Skeletal muscle tissue (tissue), 4 donors: Measurements from ENCODE around the gene FXYD6. TPM values are rescaled to one million over a fixed set of nuclear protein-coding genes. Genes with fewer than 3 reads are reported as not detected.

Experiments
- H3K27ac ChIP-seq: one replicate; pipeline ENCODE4 v1.7.0; 2013; ENCODE audit warnings: mild to moderate bottlenecking, low read depth, low read length, inconsistent platforms
- H3K27me3 ChIP-seq, 3 donors: one replicate each; pipeline ENCODE4 v1.7.0; 2013; ENCODE audit warnings: low read length in 3 of 3; ENCODE audit not compliant: control insufficient read depth in 3 of 3, insufficient read depth in 3 of 3
- H3K36me3 ChIP-seq, 3 donors: one replicate each; pipeline ENCODE4 v1.7.0; 2013; ENCODE audit warnings: low read length in 3 of 3; ENCODE audit not compliant: control insufficient read depth in 3 of 3, insufficient read depth in 3 of 3
- H3K4me1 ChIP-seq, 3 donors: one replicate each; pipeline ENCODE4 v1.7.0; 2013; ENCODE audit warnings: low read length in 3 of 3, mild to moderate bottlenecking in 3 of 3; ENCODE audit not compliant: control insufficient read depth in 3 of 3, insufficient read depth in 3 of 3
- H3K4me3 ChIP-seq, 3 donors: one replicate each; pipeline ENCODE4 v1.7.0; 2013; ENCODE audit warnings: low read length in 3 of 3
- H3K9ac ChIP-seq, 3 donors: one replicate each; pipeline ENCODE4 v1.7.0; 2013; ENCODE audit warnings: low read length in 3 of 3, mild to moderate bottlenecking in 3 of 3, moderate library complexity in 2 of 3, low read depth in 1 of 3
- H3K9me3 ChIP-seq, 3 donors: one replicate each; pipeline ENCODE4 v1.7.0; 2013; ENCODE audit warnings: low read length in 3 of 3; ENCODE audit not compliant: control insufficient read depth in 3 of 3
- total RNA-seq: library from RNA; depleted of rRNA; stranded (reverse); fragments of >200 nt; gene quantifications from one replicate; pipeline ENCODE4 v1.2.3, GENCODE V29; 2014
- donor health status: Osteomylitis.

The FXYD6 gene
- total RNA-seq, 1 donor from 2014 or later = 23.5 TPM

- no peaks in the 10 kb centered on the region for H3K27me3 ChIP-seq
- H3K9me3 ChIP-seq = no peaks in the 10 kb centered on the region
- no peak overlapping the region for H3K4me3 ChIP-seq
- H3K27ac ChIP-seq = no peak overlapping the region
- H3K9ac ChIP-seq = no peak overlapping the region
- peaks cover 16 to 41% (median 34%) of the 10 kb centered on the region in 3 donors for H3K4me1 ChIP-seq
- H3K36me3 ChIP-seq = no peaks in the 10 kb centered on the region
These were observed 48.6 kb downstream of the FXYD6 start for GRCh38 chr11:117827521-117828511.

DNA sequence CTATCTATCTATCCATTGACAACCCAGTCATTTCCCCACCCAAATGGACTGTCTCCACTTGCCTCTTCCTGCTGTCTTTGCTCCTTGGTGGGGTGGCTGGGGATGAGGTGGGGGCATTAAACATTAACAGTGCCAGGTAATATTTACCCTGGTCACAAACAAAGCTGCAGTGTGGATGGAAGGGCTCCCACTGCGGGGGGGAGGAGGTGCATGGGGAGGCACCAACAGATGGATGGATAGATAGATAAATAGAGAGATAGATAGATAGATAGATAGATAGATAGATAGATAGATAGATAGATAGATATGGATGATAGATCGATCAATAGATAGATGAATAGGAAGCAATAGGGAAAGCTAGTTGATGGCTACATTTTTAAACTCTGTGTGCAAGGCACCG, 49.6 kb downstream of the FXYD6 start:
- Histone ChIP-seq H3K9me3 (no peaks in the 10 kb centered on the region), H3K27me3 (no peaks in the 10 kb centered on the region), H3K36me3 (no peaks in the 10 kb centered on the region), H3K4me3 (no peak overlapping the region), H3K9ac (no peak overlapping the region), H3K4me1 (peaks cover 16 to 37% (median 33%) of the 10 kb centered on the region in 3 donors), H3K27ac (no peak overlapping the region)

- Histone ChIP-seq H3K36me3 (no peaks in the 10 kb centered on the region), H3K27me3 (no peaks in the 10 kb centered on the region), H3K4me1 (peaks cover 16 to 34% (median 31%) of the 10 kb centered on the region in 3 donors), H3K9ac (no peak overlapping the region), H3K9me3 (no peaks in the 10 kb centered on the region), H3K27ac (no peak overlapping the region), H3K4me3 (no peak overlapping the region)
These were observed 50.3 kb downstream of the FXYD6 start for GRCh38 chr11:117826190-117826570.

DNA sequence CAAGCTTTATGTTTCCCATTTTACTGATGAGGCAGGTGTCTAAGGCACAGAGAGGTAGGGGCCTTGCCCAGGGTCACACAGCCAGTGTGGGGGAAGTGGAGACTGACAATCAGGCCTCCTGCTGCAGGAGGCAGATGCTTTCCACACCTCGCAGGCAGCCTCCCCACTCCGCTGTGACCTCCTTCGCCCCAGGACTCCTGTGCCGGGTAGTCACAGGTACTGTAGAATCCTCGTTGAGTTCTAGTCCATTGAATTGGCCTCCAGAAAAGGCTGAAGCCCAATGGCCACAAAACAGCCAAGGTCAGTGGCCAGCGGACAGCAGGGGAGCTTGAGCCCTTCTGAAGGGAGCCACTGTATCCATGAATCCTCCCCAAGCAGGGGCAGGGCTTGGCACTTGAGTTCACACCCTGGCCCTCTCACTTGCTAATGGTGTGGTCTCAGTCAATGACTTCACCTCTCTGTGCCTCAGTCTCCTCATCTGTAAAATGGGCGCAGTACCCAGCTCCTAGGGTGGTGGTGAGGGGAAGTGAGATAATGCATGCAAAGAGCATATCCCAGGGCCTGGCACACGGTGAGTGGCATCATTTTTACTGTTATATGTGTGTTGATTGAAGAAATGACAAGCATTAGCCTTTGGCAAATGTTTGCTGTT, 50.8 kb downstream of the FXYD6 start:
- Histone ChIP-seq H3K27ac (no peak overlapping the region), H3K9ac (no peak overlapping the region), H3K4me1 (peaks cover 16 to 34% (median 28%) of the 10 kb centered on the region in 3 donors)

DNA sequence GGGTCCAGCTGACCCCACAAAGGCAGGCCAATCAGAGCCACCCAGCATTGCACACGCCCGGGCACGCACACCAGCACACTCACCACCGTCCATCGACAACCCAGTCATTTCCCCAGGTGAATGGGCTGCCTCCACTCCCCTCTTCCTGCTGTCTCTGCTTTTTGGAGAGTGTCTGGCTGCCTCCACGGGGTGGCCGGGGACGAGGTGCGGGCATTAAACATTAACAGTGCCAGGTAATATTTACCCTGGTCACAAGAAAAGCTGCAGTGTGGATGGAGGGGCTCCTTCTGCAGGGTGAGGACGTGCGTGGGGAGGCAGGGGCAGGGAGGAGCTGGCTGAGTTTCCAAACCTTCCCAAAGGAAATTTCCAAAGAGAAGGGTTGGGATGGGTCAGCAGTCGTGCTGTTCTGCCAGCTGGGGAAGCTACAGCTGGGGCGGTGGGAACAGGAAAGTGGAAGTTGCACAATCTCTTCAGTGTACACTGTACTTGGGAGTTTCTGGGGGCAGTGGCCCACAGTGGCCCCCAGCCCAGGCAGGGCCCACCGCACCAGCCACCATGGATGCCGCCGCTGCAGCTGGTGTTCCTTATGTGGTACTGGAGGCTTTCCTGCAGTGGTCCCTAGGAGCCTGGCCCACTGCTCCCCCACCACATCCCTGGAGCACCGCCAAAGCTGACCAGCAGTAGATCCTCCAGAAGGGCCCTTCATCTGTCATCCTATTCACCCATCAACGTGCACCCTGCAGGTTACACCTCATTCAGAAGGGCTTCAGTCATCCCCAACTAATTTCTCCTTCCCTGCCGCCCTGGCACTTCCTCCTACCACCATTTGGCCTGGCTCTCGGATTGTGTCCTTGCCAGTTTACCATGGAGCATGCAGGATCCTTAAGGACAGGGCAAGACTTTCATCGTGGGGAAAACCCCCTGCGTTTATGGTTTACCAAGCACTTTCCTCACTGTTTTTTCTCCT, 51.6 kb downstream of the FXYD6 start, which contains the start of gene FXYD2:
TSS of gene FXYD2 (minus strand) at position 174 of the 967 bp plus-strand sequence. CDS start at position 108, 66 bp downstream.
- Histone ChIP-seq H3K36me3 (no peaks in the 10 kb centered on the region), H3K9ac (peak within 1 kb of the TSS in 2 of 3 donors; percentile 33 to 62), H3K4me1 (peaks cover 16 to 34% (median 28%) of the 10 kb centered on the region in 3 donors), H3K27ac (peak within 1 kb of the TSS; percentile 73), H3K9me3 (no peaks in the 10 kb centered on the region), H3K27me3 (no peaks in the 10 kb centered on the region), H3K4me3 (peak within 1 kb of the TSS in 1 of 3 donors; percentile 13)

More for the DNA sequence above, 50.8 kb downstream of the FXYD6 start:
- no peaks in the 10 kb centered on the region for H3K36me3 ChIP-seq
- H3K9me3 ChIP-seq = no peaks in the 10 kb centered on the region
- no peaks in the 10 kb centered on the region for H3K27me3 ChIP-seq
- no peak overlapping the region for H3K4me3 ChIP-seq

GRCh38 chr11:117823946-117824420, 52.5 kb downstream of the FXYD6 start:
- H3K9ac ChIP-seq = peak overlapping the region in 2 of 3 donors; percentile 33 to 62
- no peak overlapping the region for H3K4me3 ChIP-seq
- no peaks in the 10 kb centered on the region for H3K27me3 ChIP-seq
- peak overlapping the region; percentile 73 for H3K27ac ChIP-seq
- no peaks in the 10 kb centered on the region for H3K36me3 ChIP-seq
- no peaks in the 10 kb centered on the region for H3K9me3 ChIP-seq
- peaks cover 19 to 32% (median 27%) of the 10 kb centered on the region in 3 donors for H3K4me1 ChIP-seq

GRCh38 chr11:117823294-117823945, 53.0 kb downstream of the FXYD6 start:
- H3K4me1 ChIP-seq = peaks cover 16 to 26% (median 25%) of the 10 kb centered on the region in 3 donors
- H3K9me3 ChIP-seq = no peaks in the 10 kb centered on the region
- no peaks in the 10 kb centered on the region for H3K36me3 ChIP-seq
- no peak overlapping the region for H3K4me3 ChIP-seq
- H3K9ac ChIP-seq = peak overlapping the region in 2 of 3 donors; percentile 33 to 62
- H3K27ac ChIP-seq = peak overlapping the region; percentile 73
- H3K27me3 ChIP-seq = no peaks in the 10 kb centered on the region

- no peak overlapping the region for H3K9ac ChIP-seq
- H3K36me3 ChIP-seq = no peaks in the 10 kb centered on the region
- peaks cover 0 to under 1% (median 0%) of the 10 kb centered on the region in 3 donors for H3K27me3 ChIP-seq
- H3K9me3 ChIP-seq = no peaks in the 10 kb centered on the region
- no peak overlapping the region for H3K4me3 ChIP-seq
- peaks cover 16 to 28% (median 27%) of the 10 kb centered on the region in 3 donors for H3K4me1 ChIP-seq
- no peak overlapping the region for H3K27ac ChIP-seq
These were observed 54.1 kb downstream of the FXYD6 start for GRCh38 chr11:117822074-117823033.
